SU-DHL-6 (cell line): ENCODE measurements around the gene NDUFS3.
"Not testable (repeated sequence)": the region's sequence is repeated elsewhere in the genome, so short reads cannot be mapped to it uniquely, and the experiment has no call there.

Source experiments
- H2AFZ ChIP-seq: fragments of 200-600 bp; sonication (generic); 2 replicates; pipeline ENCODE4 v1.6.1; 2014; ENCODE audit warnings: low read depth, mild to moderate bottlenecking, moderate library complexity, mixed read lengths, antibody characterized with exemption, low read length; ENCODE audit not compliant: severe bottlenecking
- H3F3A ChIP-seq: fragments of 200-600 bp; shearing (Covaris generic); 2 replicates; pipeline ENCODE4 v1.6.0; 2016; ENCODE audit warnings: antibody characterized with exemption, mild to moderate bottlenecking; ENCODE audit not compliant: insufficient read depth
- H3K27ac ChIP-seq: fragments of 200-600 bp; sonication (generic); 2 replicates; pipeline ENCODE4 v1.5.1; 2016; ENCODE audit warnings: low read depth, mild to moderate bottlenecking, low read length, moderate library complexity, mixed read lengths
- H3K27me3 ChIP-seq: fragments of 200-600 bp; sonication (generic), shearing (Covaris generic); 2 replicates; pipeline ENCODE4 v1.6.0; 2014; ENCODE audit warnings: mild to moderate bottlenecking, low read length
- H3K36me3 ChIP-seq: fragments of 200-600 bp; sonication (generic); 2 replicates; pipeline ENCODE4 v1.6.1; 2014; ENCODE audit warnings: mild to moderate bottlenecking, low read length, mixed read lengths
- H3K4me2 ChIP-seq: fragments of 300-600, 200-600 bp; shearing (Covaris generic), sonication (generic); 2 replicates; pipeline ENCODE4 v1.6.0; 2014; ENCODE audit warnings: low read length, low read depth, mild to moderate bottlenecking; ENCODE audit not compliant: poor library complexity, severe bottlenecking
- H3K4me3 ChIP-seq: fragments of 200-600 bp; sonication (generic); 2 replicates; pipeline ENCODE4 v1.5.1; 2014; ENCODE audit warnings: antibody characterized with exemption, low read length, mild to moderate bottlenecking, mixed read lengths; ENCODE audit not compliant: insufficient read depth, poor library complexity, severe bottlenecking
- H3K79me2 ChIP-seq: fragments of 200-600 bp; sonication (generic); 2 replicates; pipeline ENCODE4 v1.6.1; 2014; ENCODE audit warnings: mild to moderate bottlenecking, low read length, moderate library complexity; ENCODE audit not compliant: insufficient read depth
- H3K9ac ChIP-seq: fragments of 200-600 bp; sonication (generic); 2 replicates; pipeline ENCODE4 v1.7.0; 2014; ENCODE audit warnings: mild to moderate bottlenecking, low read length
- H3K9me2 ChIP-seq: fragments of 200-600 bp; sonication (generic); replicated peaks from 2 replicates; pipeline ENCODE4 v1.6.1; 2014; ENCODE audit warnings: low read length; ENCODE audit not compliant: insufficient read depth
- H3K9me3 ChIP-seq: fragments of 200-600 bp; sonication (generic); 2 replicates; pipeline ENCODE4 v1.6.1; 2014; ENCODE audit warnings: low read length, mixed read lengths; ENCODE audit not compliant: insufficient read depth
- H4K20me1 ChIP-seq: fragments of 200-600 bp; sonication (generic); 2 replicates; pipeline ENCODE4 v1.6.1; 2014; ENCODE audit warnings: low read depth, mild to moderate bottlenecking, antibody characterized with exemption, low read length, moderate library complexity, mixed read lengths
- EZH2phosphoT487 ChIP-seq: fragments of 200-600 bp; sonication (generic), shearing (Covaris generic); conservative IDR thresholded peaks from 2 replicates; pipeline ENCODE4 v1.6.1; 2018; ENCODE audit warnings: mild to moderate bottlenecking, antibody characterized with exemption, low read length, moderate library complexity, mixed read lengths
- TF ChIP-seq, protein P1 (sequence below): fragments of 200-600 bp; sonication (generic); IDR thresholded peaks from one replicate; pipeline ENCODE4 v1.5.1; 2017; ENCODE audit warnings: antibody characterized with exemption, mild to moderate bottlenecking, low read length, moderate library complexity; ENCODE audit not compliant: insufficient read depth, poor library complexity, severe bottlenecking

The NDUFS3 gene

DNA sequence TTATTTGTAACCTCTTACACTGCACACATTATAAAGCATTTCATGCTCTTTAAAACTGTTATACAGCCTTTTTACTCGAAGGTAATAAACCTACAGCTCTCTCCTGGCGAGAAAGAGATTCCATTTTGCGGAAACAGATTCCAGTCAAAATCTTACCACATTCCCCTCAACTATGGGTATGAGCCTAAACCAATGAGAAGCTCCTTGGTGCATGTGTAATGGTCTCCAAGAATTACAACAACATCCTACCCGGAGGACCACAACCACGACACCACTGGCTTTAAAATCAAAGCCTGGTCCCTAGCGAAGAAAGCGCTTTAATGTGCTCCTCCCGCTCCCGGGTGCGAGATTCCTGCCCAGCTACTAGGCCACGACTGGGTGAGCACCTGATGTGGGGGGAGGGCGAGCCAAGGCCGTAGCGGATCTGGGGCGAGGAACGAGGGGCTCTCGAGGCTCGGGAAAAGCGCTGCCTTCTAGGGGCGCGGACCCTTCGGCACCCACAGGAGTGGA is 26.8 kb upstream of the NDUFS3 start:
- H2AFZ ChIP-seq, result peak overlapping the region; percentile 14
- H4K20me1 ChIP-seq, result peaks cover 13% of the 10 kb centered on the region
- 0 out of 2 replicates have a peak, but pooled peaks cover 8% of the 10 kb centered on the region for H3F3A ChIP-seq
- no peaks in the 10 kb centered on the region for H3K9me2 ChIP-seq
- no peaks in the 10 kb centered on the region for H3K36me3 ChIP-seq
- H3K9ac ChIP-seq, result peak overlapping the region; percentile 93
- H3K27me3 ChIP-seq, result no peaks in the 10 kb centered on the region
- peaks cover 58% of the 10 kb centered on the region for H3K79me2 ChIP-seq
- TF ChIP-seq, protein P1, sequence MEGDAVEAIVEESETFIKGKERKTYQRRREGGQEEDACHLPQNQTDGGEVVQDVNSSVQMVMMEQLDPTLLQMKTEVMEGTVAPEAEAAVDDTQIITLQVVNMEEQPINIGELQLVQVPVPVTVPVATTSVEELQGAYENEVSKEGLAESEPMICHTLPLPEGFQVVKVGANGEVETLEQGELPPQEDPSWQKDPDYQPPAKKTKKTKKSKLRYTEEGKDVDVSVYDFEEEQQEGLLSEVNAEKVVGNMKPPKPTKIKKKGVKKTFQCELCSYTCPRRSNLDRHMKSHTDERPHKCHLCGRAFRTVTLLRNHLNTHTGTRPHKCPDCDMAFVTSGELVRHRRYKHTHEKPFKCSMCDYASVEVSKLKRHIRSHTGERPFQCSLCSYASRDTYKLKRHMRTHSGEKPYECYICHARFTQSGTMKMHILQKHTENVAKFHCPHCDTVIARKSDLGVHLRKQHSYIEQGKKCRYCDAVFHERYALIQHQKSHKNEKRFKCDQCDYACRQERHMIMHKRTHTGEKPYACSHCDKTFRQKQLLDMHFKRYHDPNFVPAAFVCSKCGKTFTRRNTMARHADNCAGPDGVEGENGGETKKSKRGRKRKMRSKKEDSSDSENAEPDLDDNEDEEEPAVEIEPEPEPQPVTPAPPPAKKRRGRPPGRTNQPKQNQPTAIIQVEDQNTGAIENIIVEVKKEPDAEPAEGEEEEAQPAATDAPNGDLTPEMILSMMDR, result no peak
- TF ChIP-seq EZH2phosphoT487, result no peak
- H3K9me3 ChIP-seq, result no peaks in the 10 kb centered on the region
- peak overlapping the region; percentile 93 for H3K4me2 ChIP-seq
- H3K27ac ChIP-seq, result peak overlapping the region; percentile 70
- H3K4me3 ChIP-seq, result peak overlapping the region; percentile 77

DNA sequence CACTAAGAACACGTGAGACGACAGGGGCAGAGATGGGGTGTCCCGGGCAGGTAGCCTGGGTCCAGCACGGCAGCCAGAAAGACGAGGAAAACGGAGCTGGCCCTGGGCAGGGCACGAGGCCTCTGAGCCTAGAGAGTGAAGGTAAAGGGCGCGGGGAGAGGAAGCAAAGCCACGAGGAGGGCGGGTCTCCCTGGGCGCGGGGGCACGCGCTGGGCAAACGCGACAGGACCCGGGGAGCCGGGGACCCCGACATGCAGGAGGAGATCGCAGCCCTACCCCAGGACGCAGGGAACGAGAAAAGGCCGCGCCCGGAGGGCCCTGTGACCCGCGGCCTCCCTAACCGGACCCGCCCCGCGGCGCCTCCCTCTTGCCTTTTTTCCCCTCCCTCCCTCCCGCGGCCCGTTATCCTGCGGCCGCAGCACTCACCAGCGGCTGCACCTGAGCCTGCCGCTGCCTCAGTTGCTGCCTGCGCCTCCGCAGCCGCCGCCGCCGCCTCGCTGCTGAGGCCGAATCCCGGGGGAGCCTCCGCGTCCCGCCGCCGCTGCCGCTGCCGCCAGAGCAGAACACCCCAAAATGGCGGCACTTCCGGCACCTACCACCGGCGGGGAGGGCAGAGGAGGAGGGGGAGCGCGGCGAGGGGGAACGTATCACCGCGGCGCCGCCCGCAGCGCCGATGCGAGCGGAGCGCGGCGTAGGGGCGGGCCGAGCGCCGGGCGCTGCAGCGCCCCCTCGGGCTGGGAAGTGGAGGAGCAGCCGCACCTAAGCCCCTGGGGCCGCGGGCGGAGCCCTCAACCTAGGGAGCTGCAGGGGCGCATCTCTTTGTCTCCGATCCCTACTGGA is 26.1 kb upstream of the NDUFS3 start, which contains the start of gene CELF1:
CELF1 (minus strand) TSS at position 567 of the 840 bp plus-strand sequence. CDS start 53,609 bp downstream, outside the sequence.
- no peaks in the 10 kb centered on the region for H3K27me3 ChIP-seq
- H3K9me3 ChIP-seq, result no peaks in the 10 kb centered on the region
- H4K20me1 ChIP-seq, result peaks cover 10% of the 10 kb centered on the region
- no peaks in the 10 kb centered on the region for H3K36me3 ChIP-seq
- H3K9ac ChIP-seq, result peak within 1 kb of the TSS; percentile 93
- H3K9me2 ChIP-seq, result no peaks in the 10 kb centered on the region
- peak within 1 kb of the TSS; percentile 93 for H3K4me2 ChIP-seq
- H2AFZ ChIP-seq, result peak within 1 kb of the TSS; percentile 91
- peaks cover 51% of the 10 kb centered on the region for H3K79me2 ChIP-seq
- 0 out of 2 replicates have a peak, but pooled peaks cover 8% of the 10 kb centered on the region for H3F3A ChIP-seq
- TF ChIP-seq, protein P1, result peak; percentile 83
- TF ChIP-seq EZH2phosphoT487, result no peak
- H3K4me3 ChIP-seq, result peak within 1 kb of the TSS; percentile 77
- H3K27ac ChIP-seq, result peak within 1 kb of the TSS; percentile 70

DNA sequence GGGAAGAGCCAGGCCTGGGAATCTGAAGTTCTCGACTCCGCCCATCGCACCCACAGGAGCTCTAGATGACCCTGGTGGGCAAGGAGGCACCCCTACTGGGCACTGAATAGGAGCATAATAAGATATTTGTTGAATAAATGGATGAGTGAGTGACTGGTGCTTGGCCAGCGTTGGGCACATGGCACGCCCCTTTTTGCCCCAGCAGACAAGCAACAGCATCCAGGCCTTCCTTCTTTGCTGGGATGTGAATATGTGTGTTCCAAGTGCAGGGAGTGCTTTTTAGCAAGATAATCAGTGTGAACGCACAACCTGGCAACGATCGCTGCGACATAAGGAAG is 25.5 kb upstream of the NDUFS3 start:
- H3K9me3 ChIP-seq, result no peaks in the 10 kb centered on the region
- H3K9me2 ChIP-seq, result no peaks in the 10 kb centered on the region
- peaks cover 9% of the 10 kb centered on the region for H4K20me1 ChIP-seq
- H3F3A ChIP-seq, result 0 out of 2 replicates have a peak, but pooled peaks cover 8% of the 10 kb centered on the region
- no peaks in the 10 kb centered on the region for H3K27me3 ChIP-seq
- H2AFZ ChIP-seq, result peak overlapping the region; percentile 91
- peak overlapping the region; percentile 93 for H3K9ac ChIP-seq
- peak overlapping the region; percentile 62 for H3K4me2 ChIP-seq
- no peak for TF ChIP-seq EZH2phosphoT487
- TF ChIP-seq, protein P1, result no peak
- H3K4me3 ChIP-seq, result peak overlapping the region; percentile 46
- H3K27ac ChIP-seq, result no peak overlapping the region
- peaks cover 45% of the 10 kb centered on the region for H3K79me2 ChIP-seq
- no peaks in the 10 kb centered on the region for H3K36me3 ChIP-seq

DNA sequence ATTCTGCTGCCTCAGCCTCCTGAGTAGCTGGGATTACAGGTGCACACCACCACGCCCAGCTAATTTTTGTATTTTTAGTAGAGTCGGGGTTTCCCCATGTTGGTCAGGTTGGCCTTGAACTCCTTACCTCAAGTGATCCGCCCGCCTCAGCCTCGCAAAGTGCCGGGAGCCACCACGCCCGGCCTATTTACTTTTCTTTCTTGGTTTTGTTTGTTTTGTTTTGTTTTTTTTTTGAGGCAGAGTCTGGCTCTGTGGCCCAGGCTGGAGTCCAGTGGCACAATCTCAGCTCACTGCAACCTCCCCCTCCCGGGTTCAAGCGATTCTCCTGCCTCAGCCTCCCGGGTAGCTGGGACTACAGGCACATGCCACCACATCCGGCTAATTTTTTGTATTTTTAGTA is 21.9 kb upstream of the NDUFS3 start:
- not testable (repeated sequence) for H3F3A ChIP-seq, H3K79me2 ChIP-seq, H3K36me3 ChIP-seq, H3K4me3 ChIP-seq, H3K27me3 ChIP-seq, H3K27ac ChIP-seq, H3K9me3 ChIP-seq, H4K20me1 ChIP-seq, H3K9me2 ChIP-seq, H3K4me2 ChIP-seq, H3K9ac ChIP-seq, H2AFZ ChIP-seq
